C4-2B (cell line): Measurements from ENCODE around the gene LLGL1.

ENCODE experiments used
- CTCF ChIP-seq: fragments of 450-650 bp; conservative IDR thresholded peaks from 2 replicates; pipeline ENCODE4 v1.5.1; 2017; ENCODE audit warnings: mild to moderate bottlenecking
- ZFX ChIP-seq: fragments of 450-650 bp; IDR thresholded peaks from 2 replicates; pipeline ENCODE4 v1.6.1; 2017

GRCh38 chr17:18226284-18226945, 980 bp downstream of the LLGL1 start:
- TF ChIP-seq CTCF (no peak), ZFX (no peak)
